OCI-LY7 (cell line): ENCODE data around the gene CFAP20.
"Not testable (repeated sequence)": the region's sequence is repeated elsewhere in the genome, so short reads cannot be mapped to it uniquely, and the experiment has no call there.

ENCODE experiments used
- CTCF ChIP-seq: fragments of 200-600 bp; sonication (generic); conservative IDR thresholded peaks from 2 replicates; pipeline ENCODE4 v1.5.1; 2014; ENCODE audit warnings: mild to moderate bottlenecking, antibody characterized with exemption, low read length, moderate library complexity, mixed read lengths
- EZH2phosphoT487 ChIP-seq: fragments of 200-600 bp; sonication (generic); IDR thresholded peaks from 2 replicates; pipeline ENCODE4 v1.6.1; 2018; ENCODE audit warnings: low read depth, borderline replicate concordance, mild to moderate bottlenecking, mixed run types, antibody characterized with exemption, low read length, moderate library complexity, mixed read lengths

- not testable (repeated sequence) for TF ChIP-seq CTCF, EZH2phosphoT487
Observed at GRCh38 chr16:58073086-58073485, 56.1 kb downstream of the CFAP20 start.
